ENCODE measurements around the gene MFGE8. TPM values are rescaled to one million over a fixed set of nuclear protein-coding genes. Genes with fewer than 3 reads are reported as not detected.

Gene MFGE8
- total RNA-seq, 1 donor from 2014 or later = 19.9 TPM

Other genes with a start within 250 kb of the MFGE8 start
- 0.05 TPM for gene ACAN, start 109.9 kb downstream of the MFGE8 start, total RNA-seq (ENCODE audit: unreplicated experiment)
- gene HAPLN3, start 17.8 kb downstream of the MFGE8 start, total RNA-seq (ENCODE audit: unreplicated experiment) = 0.27 TPM
- gene ABHD2, start 175.1 kb upstream of the MFGE8 start, total RNA-seq (ENCODE audit: unreplicated experiment) = 101 TPM